HL-60/S4 treated with retinoic acid at 250 ng/mL for 4 days and 3 days (cell line): ENCODE data around the gene ARHGAP25.

Experiments
- in situ Hi-C: fragments of 300-500 bp; cut with MboI; formaldehyde crosslinking; loops from 2 replicates; pipeline ENCODE4 v1.7.0; 2022; ENCODE audit warnings: low sequenced_read_pairs

The ARHGAP25 gene

GRCh38 chr2:68764041-68764805 lies 29.6 kb downstream of the ARHGAP25 start:
- in situ Hi-C loops, result no loop called here

GRCh38 chr2:68764806-68765311 lies 30.2 kb downstream of the ARHGAP25 start:
- in situ Hi-C loops, result no loop called here

- in situ Hi-C loops, result no loop called here
These were observed 31.2 kb downstream of the ARHGAP25 start for GRCh38 chr2:68765739-68766375.

GRCh38 chr2:68766376-68766845 lies 31.8 kb downstream of the ARHGAP25 start:
- in situ Hi-C loops, result no loop called here

- in situ Hi-C loops, result no loop called here
These were observed 32.7 kb downstream of the ARHGAP25 start for GRCh38 chr2:68767031-68767961.

GRCh38 chr2:68767996-68768395 lies 33.4 kb downstream of the ARHGAP25 start:
- in situ Hi-C loops, result no loop called here

GRCh38 chr2:68768461-68768860 lies 33.9 kb downstream of the ARHGAP25 start:
- in situ Hi-C loops, result no loop called here

- in situ Hi-C loops, result no loop called here
These were observed 34.3 kb downstream of the ARHGAP25 start for GRCh38 chr2:68768951-68769350.

GRCh38 chr2:68769586-68770270 lies 35.1 kb downstream of the ARHGAP25 start:
- in situ Hi-C loops, result no loop called here

GRCh38 chr2:68770271-68771111 lies 35.9 kb downstream of the ARHGAP25 start:
- in situ Hi-C loops, result no loop called here

- in situ Hi-C loops, result no loop called here
These were observed 36.7 kb downstream of the ARHGAP25 start for GRCh38 chr2:68771211-68771751.

GRCh38 chr2:68772109-68772508 lies 37.5 kb downstream of the ARHGAP25 start:
- in situ Hi-C loops, result no loop called here

- in situ Hi-C loops, result no loop called here
These were observed 40.1 kb downstream of the ARHGAP25 start for GRCh38 chr2:68774569-68775271.

- in situ Hi-C loops, result no loop called here
These were observed 40.7 kb downstream of the ARHGAP25 start for GRCh38 chr2:68775272-68775842.

GRCh38 chr2:68776124-68776523 lies 41.5 kb downstream of the ARHGAP25 start:
- in situ Hi-C loops, result no loop called here

GRCh38 chr2:68779595-68779994 lies 45.0 kb downstream of the ARHGAP25 start:
- in situ Hi-C loops, result no loop called here

GRCh38 chr2:68784188-68784587 lies 49.6 kb downstream of the ARHGAP25 start:
- in situ Hi-C loops, result no loop called here

GRCh38 chr2:68784915-68785314 lies 50.3 kb downstream of the ARHGAP25 start:
- in situ Hi-C loops, result no loop called here
